Putamen (tissue), 1 donor: ENCODE measurements around the gene APEX1.
A peak's percentile ranks its signal among the peaks of the same experiment; 100 is the strongest.
"Not testable (repeated sequence)": the region's sequence is repeated elsewhere in the genome, so short reads cannot be mapped to it uniquely, and the experiment has no call there.

Source experiments
- DNase-seq: peaks from one replicate; pipeline ENCODE4 v3.0.0-alpha.2; 2016; ENCODE audit warnings: low spot score

The APEX1 gene

DNA sequence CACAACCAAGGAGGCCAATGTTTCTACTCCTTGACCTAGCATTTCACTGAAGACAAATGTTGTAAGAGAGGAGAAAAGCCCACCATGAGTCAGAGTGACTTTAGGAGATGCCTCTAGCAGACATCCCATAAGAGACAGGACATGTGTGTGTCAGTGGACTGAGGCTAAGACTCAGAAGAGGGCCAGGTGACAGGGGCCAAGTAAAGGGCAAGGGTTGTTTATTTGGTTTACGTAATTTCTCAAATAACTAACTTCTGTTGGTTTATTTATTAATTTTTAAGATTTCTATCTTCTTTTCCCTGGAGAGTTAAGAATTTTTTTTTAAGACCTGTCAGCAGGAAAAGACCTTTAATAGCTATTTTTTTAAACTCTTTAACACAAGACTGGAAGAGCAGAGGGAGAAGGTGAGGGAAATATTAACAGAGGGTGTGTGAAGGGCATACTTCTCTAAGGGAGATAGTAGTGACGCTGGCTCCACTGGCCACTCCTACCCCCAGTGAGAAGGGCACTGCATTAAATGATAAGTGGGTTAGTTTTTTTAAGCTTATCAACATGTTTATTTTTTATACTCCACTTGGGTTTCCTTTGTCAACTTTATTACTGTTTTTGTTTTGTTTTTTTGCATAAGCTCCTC, 17.6 kb downstream of the APEX1 start:
- DNase-seq = no peak

DNA sequence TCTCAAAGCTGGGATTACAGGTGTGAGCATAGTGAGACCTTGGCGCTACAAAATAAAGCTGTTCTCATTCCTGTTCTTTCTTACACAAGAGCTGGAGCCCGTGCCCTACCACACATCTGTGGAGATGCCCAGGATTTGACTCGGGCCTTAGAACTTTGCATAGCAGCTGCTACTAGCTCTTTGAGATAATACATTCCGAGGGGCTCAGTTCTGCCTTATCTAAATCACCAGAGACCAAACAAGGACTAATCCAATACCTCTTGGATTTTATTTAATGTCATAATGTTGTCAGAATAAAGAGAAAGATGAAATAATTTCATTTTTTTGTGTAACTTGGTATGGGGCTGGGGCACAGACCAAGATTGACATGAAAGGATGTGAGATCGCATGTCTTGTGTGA, 21.8 kb downstream of the APEX1 start:
- no peak for DNase-seq

GRCh38 chr14:20477211-20477876, 22.3 kb downstream of the APEX1 start:
- no peak for DNase-seq

GRCh38 chr14:20478894-20479293, 23.9 kb downstream of the APEX1 start:
- no peak for DNase-seq

- DNase-seq = no peak
Measured at GRCh38 chr14:20482382-20482781, 27.4 kb downstream of the APEX1 start.

DNA sequence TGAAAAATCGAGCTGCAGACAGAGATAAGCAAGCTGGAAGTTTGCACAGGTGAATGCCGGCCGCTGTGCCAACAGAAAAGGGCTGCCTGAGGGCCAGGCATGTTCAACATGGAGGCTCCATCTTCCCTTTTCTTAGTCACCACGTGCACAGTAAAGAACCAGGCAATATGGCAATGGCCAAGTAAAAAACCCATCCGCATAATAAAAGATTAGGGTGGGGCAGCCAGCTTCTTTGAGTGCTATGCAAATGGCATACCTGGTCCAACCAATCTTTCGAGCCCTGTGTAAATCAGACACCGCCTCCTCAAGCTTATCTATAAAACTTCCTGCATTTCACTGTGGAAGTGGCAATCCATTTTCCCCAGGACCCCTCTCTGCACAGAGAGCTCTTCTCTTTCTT, 30.9 kb downstream of the APEX1 start:
- no peak for DNase-seq

GRCh38 chr14:20486684-20487395, 31.8 kb downstream of the APEX1 start:
- DNase-seq = no peak

GRCh38 chr14:20487396-20487725, 32.3 kb downstream of the APEX1 start:
- DNase-seq = no peak

GRCh38 chr14:20489093-20489994, 34.3 kb downstream of the APEX1 start:
- DNase-seq = no peak

DNA sequence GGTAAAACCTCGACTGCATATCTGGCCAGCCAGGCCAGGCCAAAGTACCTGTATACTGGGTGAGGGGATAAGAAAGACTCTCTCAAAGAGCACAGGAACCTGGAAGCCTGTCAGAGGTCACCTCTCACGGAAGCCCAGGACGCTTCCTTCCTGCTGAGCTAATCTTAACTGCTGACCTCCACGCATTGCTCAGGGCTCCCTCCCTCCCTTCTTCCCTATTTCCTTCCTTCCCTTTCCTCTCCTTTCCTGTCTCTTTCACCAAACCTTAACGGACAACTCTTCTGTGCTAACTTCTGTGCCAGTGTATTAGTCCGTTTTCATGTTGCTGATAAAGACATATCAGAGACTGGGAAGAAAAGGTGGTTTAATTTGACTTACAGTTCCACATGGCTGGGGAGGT, 35.5 kb downstream of the APEX1 start:
- DNase-seq = no peak

- DNase-seq = no peak
Measured at GRCh38 chr14:20492486-20492885, 37.5 kb downstream of the APEX1 start.

DNA sequence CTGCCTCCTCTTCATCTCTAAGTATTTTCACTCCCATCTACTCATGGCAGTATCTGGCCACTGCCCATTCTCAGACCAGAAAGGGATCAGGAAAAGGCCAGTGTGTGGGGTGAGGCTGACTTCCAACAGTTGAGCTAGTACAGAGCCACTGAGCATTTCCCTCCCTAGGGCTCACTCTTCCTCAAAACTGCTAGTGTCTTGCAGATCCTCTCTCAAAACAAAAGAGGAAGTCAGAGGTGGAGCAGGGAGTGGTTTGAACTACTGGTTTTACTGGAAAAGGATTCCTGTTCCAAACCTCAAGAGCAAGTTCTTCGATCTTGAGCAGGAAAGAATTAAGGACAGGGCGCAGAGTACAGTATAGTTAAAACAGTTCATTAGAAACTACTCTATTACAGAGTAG, 38.6 kb downstream of the APEX1 start:
- DNase-seq = peak; percentile 40

DNA sequence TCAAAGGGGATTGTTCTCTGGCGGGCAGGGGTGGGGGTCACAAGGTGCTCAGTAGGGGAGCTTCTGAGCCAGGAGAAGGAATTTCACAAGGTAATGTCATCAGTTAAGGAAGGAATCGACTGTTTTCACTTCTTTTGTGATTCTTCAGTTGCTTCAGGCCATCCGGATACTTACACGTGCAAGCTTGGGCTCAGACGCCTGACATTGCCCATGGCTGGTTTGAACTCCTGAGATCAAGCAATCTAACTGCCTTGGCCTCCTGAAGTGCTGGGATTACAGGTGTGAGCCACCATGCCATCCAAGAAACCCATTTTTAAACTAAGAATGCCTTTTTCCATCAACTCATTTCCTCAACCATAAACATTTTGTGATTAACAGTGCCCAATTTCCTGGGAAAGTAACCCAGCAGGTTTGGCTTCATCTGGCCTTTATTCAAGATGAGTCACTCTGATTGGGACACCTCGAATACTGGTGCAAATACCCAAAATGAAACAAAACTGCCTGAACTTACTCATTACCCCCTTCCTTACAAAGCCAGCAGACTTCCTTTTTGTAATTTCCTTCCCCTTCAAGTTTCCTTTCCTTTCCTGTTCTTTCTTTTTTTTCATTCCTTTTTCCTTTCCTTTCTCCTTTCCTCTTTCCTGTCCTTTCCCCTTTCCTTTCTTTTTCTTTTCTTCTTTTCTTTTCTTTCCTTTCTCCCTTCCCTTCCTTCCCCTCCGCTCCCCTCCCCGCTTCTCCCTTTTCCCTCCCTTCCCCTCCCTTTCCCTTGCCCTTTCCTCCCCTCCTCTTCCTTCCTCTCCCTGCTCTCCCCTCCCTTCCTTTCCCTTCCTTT, 40.1 kb downstream of the APEX1 start:
- DNase-seq = no peak

- DNase-seq = no peak
Measured at GRCh38 chr14:20498622-20499021, 43.6 kb downstream of the APEX1 start.

DNA sequence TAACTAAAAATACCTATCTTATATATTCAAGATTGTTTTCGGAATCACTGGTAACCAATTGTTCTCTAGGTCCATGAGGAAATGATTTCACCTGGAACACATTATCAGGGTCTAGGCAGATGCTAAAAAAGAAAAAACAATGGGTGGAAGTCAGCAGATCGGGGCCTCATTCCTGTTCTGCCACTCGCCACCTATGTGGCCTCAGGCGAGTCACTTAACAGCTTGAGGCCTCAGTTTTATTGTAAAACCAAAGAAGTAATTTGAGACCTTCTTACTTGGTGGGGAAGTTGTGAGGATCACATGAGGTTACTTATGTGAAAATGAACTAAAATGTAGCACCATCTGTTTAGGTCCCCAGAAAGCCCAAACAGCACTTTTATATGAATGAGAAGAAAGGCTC, 44.1 kb downstream of the APEX1 start:
- no peak for DNase-seq

GRCh38 chr14:20499881-20500280, 44.9 kb downstream of the APEX1 start:
- no peak for DNase-seq

- no peak for DNase-seq
Measured at GRCh38 chr14:20501346-20501745, 46.3 kb downstream of the APEX1 start.

- DNase-seq = peak; percentile 33
Measured at GRCh38 chr14:20503898-20504297, 48.9 kb downstream of the APEX1 start.

DNA sequence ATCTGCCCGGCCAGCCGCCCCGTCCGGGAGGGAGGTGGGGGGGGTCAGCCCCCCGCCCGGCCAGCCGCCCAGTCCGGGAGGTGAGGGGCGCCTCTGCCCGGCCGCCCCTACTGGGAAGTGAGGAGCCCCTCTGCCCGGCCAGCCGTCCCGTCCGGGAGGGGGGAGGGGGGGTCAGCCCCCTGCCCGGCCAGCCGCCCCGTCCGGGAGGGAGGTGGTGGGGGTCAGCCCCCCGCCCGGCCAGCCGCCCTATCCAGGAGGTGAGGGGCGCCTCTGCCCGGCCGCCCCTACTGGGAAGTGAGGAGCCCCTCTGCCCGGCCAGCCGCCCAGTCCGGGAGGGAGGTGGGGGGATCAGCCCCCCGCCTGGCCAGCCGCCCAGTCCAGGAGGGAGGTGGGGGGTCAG, 51.2 kb downstream of the APEX1 start:
- DNase-seq = not testable (repeated sequence)

DNA sequence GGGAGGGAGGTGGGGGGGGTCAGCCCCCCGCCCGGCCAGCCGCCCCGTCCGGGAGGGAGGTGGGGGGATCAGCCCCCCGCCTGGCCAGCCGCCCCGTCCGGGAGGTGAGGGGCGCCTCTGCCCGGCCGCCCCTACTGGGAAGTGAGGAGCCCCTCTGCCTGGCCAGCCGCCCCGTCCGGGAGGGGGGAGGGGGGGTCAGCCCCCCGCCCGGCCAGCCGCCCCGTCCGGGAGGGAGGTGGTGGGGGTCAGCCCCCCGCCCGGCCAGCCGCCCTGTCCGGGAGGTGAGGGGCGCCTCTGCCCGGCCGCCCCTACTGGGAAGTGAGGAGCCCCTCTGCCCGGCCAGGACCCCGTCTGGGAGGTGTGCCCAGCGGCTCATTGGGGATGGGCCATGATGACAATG, 51.7 kb downstream of the APEX1 start:
- not testable (repeated sequence) for DNase-seq
